HG03097 (cell line): ENCODE results near the gene SNX22.

Source experiments
- ATAC-seq: cut with Tn5 transposase; IDR thresholded peaks from one replicate; pipeline ENCODE4 v1.9.1; 2021; ENCODE audit not compliant: unreplicated experiment, low FRiP score

SNX22 gene

GRCh38 chr15:64193971-64194370 is 42.4 kb downstream of the SNX22 start:
- ATAC-seq = no peak

- no peak for ATAC-seq
Observed at GRCh38 chr15:64197425-64197824, 45.9 kb downstream of the SNX22 start.

GRCh38 chr15:64205202-64205601 is 53.7 kb downstream of the SNX22 start:
- ATAC-seq = no peak
